T follicular helper cell (primary cell): Measurements from ENCODE around the gene UST.
"Not testable (repeated sequence)": the region's sequence is repeated elsewhere in the genome, so short reads cannot be mapped to it uniquely, and the experiment has no call there.

Experiments used
- DNase-seq: peaks from one replicate; pipeline ENCODE4 v3.0.0-alpha.2; 2020; ENCODE audit warnings: low read depth

UST gene

DNA sequence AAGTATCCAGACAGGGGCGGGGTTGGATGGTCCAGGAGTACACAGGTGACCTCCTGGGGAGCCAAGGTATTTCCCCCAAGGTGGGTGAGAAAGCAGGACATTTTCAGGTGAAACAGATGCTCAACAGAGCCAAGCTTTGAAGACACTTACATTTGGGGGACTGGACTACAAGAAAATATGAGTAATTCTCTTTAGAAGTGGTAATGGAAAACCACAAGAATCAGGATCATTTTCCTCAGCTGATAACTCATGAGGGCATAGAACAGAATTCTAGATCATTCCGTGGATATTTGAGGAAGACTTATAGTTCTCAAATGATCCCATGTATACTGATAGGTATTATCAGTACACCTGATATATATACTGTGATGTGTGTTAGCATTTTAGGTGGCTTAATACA, 89.9 kb downstream of the UST start:
- no peak for DNase-seq

DNA sequence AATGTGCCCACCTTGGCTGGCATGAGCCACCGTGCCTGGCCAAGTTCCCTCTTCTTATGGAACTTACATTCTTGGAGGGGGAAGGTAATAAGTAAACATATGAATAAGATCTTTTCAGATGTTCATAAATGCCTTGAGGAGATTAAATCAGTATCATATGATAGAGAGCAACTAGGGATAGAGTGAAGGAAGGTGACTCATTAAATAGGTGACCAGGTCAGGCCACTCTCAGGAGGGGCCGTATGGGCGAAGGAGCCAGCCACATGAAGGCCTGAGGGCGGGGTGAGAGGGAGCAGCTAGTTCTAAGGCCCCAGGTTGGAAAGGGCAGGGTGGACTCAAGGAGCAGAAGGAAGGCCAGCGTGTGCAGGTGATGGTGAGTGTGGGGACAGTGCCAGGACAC, 91.1 kb downstream of the UST start:
- no peak for DNase-seq

- DNase-seq, result no peak
These were observed 92.2 kb downstream of the UST start for GRCh38 chr6:148839044-148839443.

DNA sequence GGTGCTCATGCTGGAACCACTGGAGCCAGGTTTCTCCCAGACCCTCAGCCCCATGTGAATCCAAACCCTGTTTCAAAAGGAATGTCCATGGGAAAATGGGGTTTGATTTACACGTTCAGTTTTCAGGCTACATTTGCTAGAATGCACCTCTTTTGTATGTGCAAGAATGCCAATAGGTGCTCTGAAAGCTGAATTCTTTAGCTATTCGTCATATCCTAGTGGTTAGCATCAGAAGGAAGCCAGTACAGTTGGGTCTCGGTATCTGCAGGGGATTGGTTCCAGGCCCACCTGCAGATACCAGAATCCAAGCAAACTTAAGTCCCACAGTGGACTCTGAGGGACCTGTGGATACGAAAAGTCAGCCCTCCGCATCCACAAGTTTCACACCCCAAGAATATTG, 93.4 kb downstream of the UST start:
- no peak for DNase-seq

GRCh38 chr6:148842296-148843019, 95.6 kb downstream of the UST start:
- no peak for DNase-seq

- no peak for DNase-seq
These were observed 98.6 kb downstream of the UST start for GRCh38 chr6:148845464-148845863.

- no peak for DNase-seq
These were observed 100.2 kb downstream of the UST start for GRCh38 chr6:148846778-148847761.

DNA sequence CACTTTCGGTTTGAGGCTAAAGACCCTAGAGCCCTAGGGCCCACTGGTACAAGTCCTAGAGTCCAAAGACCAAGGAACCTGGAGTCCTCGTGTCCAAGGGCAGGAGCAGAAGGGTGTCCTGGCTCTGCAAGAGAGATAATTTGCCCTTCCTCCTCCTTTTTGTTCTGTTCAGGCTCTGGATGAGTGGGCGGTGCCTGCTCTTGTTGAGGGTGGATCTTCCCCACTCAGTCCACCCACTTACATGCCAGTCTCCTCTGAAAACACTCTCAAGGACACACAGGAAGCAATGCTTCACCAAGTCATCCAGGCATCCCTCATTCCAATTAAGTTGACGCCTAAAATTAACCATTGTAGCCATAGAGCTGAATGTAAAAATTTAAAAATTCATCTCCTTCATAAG, 102.1 kb downstream of the UST start:
- no peak for DNase-seq

GRCh38 chr6:148849449-148849848, 102.6 kb downstream of the UST start:
- not testable (repeated sequence) for DNase-seq

DNA sequence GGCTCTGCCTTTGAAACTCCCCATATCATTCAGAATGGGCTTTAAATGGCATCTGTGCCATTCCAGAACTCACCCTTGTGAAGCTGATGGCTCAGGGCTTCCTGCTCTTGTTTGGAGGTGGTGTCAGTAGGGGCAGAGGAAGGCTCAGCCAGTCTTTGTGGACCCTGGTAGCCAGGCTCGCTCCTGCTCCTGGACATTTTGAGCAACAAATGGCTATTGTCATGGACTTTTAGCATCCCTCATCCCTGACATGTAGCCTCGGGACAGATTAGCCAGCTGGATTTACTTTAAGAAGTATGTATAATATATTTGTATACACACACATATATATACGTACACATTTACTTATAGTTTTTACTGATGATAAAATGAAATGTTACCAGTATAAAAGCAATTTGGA, 104.1 kb downstream of the UST start:
- no peak for DNase-seq

GRCh38 chr6:148851683-148852556, 105.1 kb downstream of the UST start:
- no peak for DNase-seq

DNA sequence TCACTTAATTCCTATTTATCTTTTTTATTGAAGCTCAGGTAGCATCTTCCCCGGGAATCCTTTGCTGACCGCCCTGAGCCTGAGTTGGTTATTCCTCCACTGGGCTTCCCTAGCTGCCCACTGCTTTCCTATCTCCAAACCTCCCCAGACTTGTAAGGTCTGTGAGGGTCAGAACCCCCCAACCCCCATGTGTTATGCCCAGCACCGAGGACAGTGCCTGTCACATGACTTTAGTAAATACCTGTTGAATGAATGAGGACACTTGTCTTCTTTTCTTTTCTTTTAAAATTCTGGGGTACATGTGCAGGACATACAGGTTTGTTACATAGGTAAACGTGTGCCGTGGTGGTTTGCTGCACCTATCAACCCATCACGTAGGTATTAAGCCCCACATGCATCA, 105.9 kb downstream of the UST start:
- DNase-seq, result no peak

GRCh38 chr6:148853113-148853512, 106.3 kb downstream of the UST start:
- DNase-seq, result not testable (repeated sequence)

DNA sequence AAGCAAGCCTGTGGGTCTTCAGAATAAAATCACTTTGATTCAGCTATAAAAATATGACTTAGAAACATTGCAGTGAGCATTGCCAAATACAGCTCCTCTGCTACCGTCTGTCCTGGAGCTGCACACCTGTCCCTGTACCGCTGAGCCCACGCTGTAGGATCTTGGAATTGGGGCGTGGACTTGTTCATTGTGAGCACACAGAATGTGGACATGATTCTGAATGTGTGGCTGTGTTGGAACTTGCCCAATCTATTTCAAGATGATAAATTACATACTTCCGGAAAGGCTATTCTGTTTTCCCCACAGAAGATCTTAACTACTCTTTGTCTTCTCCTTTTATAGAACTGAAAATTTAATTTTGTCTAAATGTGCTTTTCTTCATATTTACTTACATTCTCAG, 107.3 kb downstream of the UST start:
- DNase-seq, result no peak

GRCh38 chr6:148854992-148855391, 108.2 kb downstream of the UST start:
- no peak for DNase-seq

GRCh38 chr6:148855744-148856143, 108.9 kb downstream of the UST start:
- DNase-seq, result no peak

DNA sequence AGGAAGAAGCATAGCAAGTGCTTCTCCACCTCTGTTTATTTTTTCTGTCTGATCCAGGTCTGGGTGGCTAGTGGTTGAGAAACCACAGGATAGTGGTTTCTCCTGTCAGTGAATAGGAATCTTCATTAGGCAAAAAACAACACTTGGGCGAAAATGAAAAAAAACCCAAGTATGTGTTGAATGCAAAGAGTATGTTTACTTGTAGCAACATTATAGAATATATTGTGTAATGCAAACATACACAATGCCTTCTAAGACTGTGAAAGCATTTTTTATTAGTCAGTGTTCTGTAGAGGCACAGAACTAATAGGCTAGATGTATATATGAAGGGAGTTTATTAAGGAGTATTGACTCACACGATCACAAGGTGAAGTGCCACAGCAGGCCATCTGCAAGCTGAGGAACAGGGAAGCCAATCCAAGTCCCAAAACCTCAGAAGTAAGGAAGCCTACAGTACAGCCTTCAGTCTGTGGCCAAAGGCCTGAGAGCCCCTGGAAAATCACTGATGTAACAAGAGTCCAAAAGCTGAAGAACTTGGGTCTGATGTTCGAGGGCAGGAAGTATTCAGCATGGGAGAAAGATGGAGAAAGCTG, 111.1 kb downstream of the UST start:
- no peak for DNase-seq

DNA sequence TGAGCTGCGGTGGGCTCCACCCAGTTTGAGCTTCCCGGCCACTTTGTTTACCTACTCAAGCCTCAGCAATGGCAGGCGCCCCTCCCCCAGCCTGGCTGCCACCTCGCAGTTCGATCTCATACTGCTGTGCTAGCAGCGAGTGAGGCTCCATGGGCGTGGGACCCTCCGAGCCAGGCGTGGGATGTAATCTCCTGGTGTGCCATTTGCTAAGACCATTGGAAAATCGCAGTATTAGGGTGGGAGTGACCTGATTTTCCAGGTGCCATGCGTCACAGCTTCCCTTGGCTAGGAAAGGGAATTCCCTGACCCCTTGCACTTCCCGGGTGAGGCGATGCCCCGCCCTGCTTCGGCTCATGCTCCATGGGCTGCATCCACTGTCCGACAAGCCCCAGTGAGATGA, 117.3 kb downstream of the UST start:
- not testable (repeated sequence) for DNase-seq

- no peak for DNase-seq
These were observed 118.1 kb downstream of the UST start for GRCh38 chr6:148864941-148865340.

GRCh38 chr6:148866657-148867268, 119.9 kb downstream of the UST start:
- no peak for DNase-seq

- DNase-seq, result no peak
These were observed 121.0 kb downstream of the UST start for GRCh38 chr6:148867862-148868261.
